Transverse colon (tissue), 4 donors: Measurements from ENCODE around the gene TMEM52.

Source experiments
- CTCF ChIP-seq, 5 experiments: fragments of 200-600 bp in 3 of 5; fragments of 450-650 bp in 2 of 5; sonication (generic) in 3 of 5; IDR thresholded peaks; 1 replicate in 2 of 5; 2 replicates in 3 of 5; pipeline ENCODE4 v1.5.1; 2016 to 2017; ENCODE audit warnings: antibody characterized with exemption in 5 of 5, inconsistent platforms in 3 of 5, mild to moderate bottlenecking in 2 of 5, moderate library complexity in 1 of 5
- EP300 ChIP-seq: sonication (generic); formaldehyde crosslinking; IDR thresholded peaks from one replicate; pipeline ENCODE4 v1.6.1; 2017; ENCODE audit warnings: antibody characterized with exemption, low read depth
- POLR2A ChIP-seq: fragments of 450-650 bp; IDR thresholded peaks from one replicate; pipeline ENCODE4 v1.6.1; 2016; ENCODE audit warnings: antibody characterized with exemption, mild to moderate bottlenecking, moderate library complexity
- POLR2AphosphoS5 ChIP-seq, 3 donors: sonication (generic); formaldehyde crosslinking; IDR thresholded peaks; one replicate each; pipeline ENCODE4 v1.6.1; 2016; ENCODE audit warnings: antibody characterized with exemption in 3 of 3

- no peak for TF ChIP-seq CTCF (IDR thresholded peaks at IDR 0.05)
- no peak for TF ChIP-seq EP300
- no peak for TF ChIP-seq POLR2AphosphoS5 (IDR thresholded peaks at IDR 0.05)
- TF ChIP-seq POLR2A = no peak
Measured at GRCh38 chr1:1941868-1942752, 23.0 kb upstream of the TMEM52 start.
